B cell (primary cell): Measurements from ENCODE around the gene LRRC73. TPM values are rescaled to one million over a fixed set of nuclear protein-coding genes. Genes with fewer than 3 reads are reported as not detected.

Experiments used
- ATAC-seq: fragments of 200-7000 bp; cut with Tn5 transposase; one replicate; pipeline ENCODE4 v1.10.0; 2021; ENCODE audit warnings: low read depth, mild to moderate bottlenecking, moderate number of reproducible peaks, moderate library complexity
- CTCF ChIA-PET: fragments of 350-600 bp; sonication (Branson Sonifier 250); formaldehyde crosslinking; loops from one replicate; lab custom pipeline; 2021; ENCODE audit warnings: antibody characterized with exemption, inconsistent platforms; lab: Charles Lee
- POLR2A ChIA-PET: fragments of 350-600 bp; sonication (Branson Sonifier 250); formaldehyde crosslinking; loops from one replicate; lab custom pipeline; 2021; ENCODE audit warnings: antibody characterized with exemption; lab: Charles Lee
- DNase-seq: peaks from one replicate; pipeline ENCODE4 v3.0.0; 2013
- H2AFZ ChIP-seq: 2 replicates; pipeline ENCODE4 v1.6.1; 2012; ENCODE audit warnings: mild to moderate bottlenecking, low read depth, low read length; ENCODE audit not compliant: insufficient read depth, poor library complexity, severe bottlenecking
- H3K27ac ChIP-seq, 2 donors: 1 replicate in 1 of 2; 2 replicates in 1 of 2; pipeline ENCODE4 v1.5.1; 2012 to 2013; ENCODE audit warnings: low read length in 2 of 2, mild to moderate bottlenecking in 2 of 2, moderate library complexity in 1 of 2
- H3K27me3 ChIP-seq, 4 experiments: fragments of 200-600 bp in 1 of 4; sonication (generic) in 1 of 4; replicated peaks in 1 of 4; 1 replicate in 2 of 4; 2 replicates in 2 of 4; pipeline versions ENCODE4 v1.6.1 to v1.7.0; 2013 to 2016; ENCODE audit warnings: low read length in 3 of 4, mild to moderate bottlenecking in 2 of 4, mixed read lengths in 1 of 4, moderate library complexity in 1 of 4; ENCODE audit not compliant: insufficient read depth in 4 of 4, control insufficient read depth in 3 of 4; ENCODE audit errors: control extremely low read depth in 1 of 4
- H3K36me3 ChIP-seq, 2 experiments: replicated peaks in 1 of 2; 1 replicate in 1 of 2; 2 replicates in 1 of 2; pipeline versions ENCODE4 v1.6.1 to v1.7.1; 2013; ENCODE audit warnings: low read length in 1 of 2; ENCODE audit not compliant: insufficient read depth in 2 of 2, control insufficient read depth in 1 of 2; ENCODE audit errors: control extremely low read depth in 1 of 2, extremely low read depth in 1 of 2
- H3K4me1 ChIP-seq, 2 donors: fragments of 200-600 bp in 1 of 2; sonication (generic) in 1 of 2; 1 replicate in 1 of 2; 2 replicates in 1 of 2; pipeline versions ENCODE4 v1.5.1 to v1.6.1; 2013 to 2017; ENCODE audit warnings: low read length in 2 of 2; ENCODE audit not compliant: control insufficient read depth in 2 of 2, insufficient read depth in 2 of 2
- H3K4me2 ChIP-seq: replicated peaks from 2 replicates; pipeline ENCODE3; 2012; ENCODE audit warnings: mild to moderate bottlenecking, low read depth, low read length; ENCODE audit not compliant: poor library complexity, severe bottlenecking
- H3K4me3 ChIP-seq, 5 experiments: fragments of 200-600 bp in 1 of 5; sonication (generic) in 1 of 5; 1 replicate in 3 of 5; 2 replicates in 2 of 5; pipeline versions ENCODE4 v1.5.1 to v1.7.0; 2011 to 2016; ENCODE audit warnings: low read length in 4 of 5, mild to moderate bottlenecking in 4 of 5, low read depth in 2 of 5, control low read depth in 1 of 5, moderate library complexity in 1 of 5; ENCODE audit not compliant: insufficient read depth in 1 of 5; ENCODE audit errors: control extremely low read depth in 1 of 5, extremely low read depth in 1 of 5
- H3K79me2 ChIP-seq: fragments of 200-600 bp; sonication (generic); one replicate; pipeline ENCODE4 v1.6.0; 2016; ENCODE audit warnings: low read length; ENCODE audit not compliant: control insufficient read depth, insufficient read depth
- H3K9ac ChIP-seq: fragments of 200-600 bp; sonication (generic); 2 replicates; pipeline ENCODE4 v1.6.1; 2017; ENCODE audit warnings: mild to moderate bottlenecking, low read length, moderate library complexity
- H3K9me3 ChIP-seq, 3 donors: one replicate each; pipeline versions ENCODE4 v1.6.1 to v1.7.1; 2013; ENCODE audit warnings: low read length in 2 of 3; ENCODE audit not compliant: control insufficient read depth in 2 of 3, insufficient read depth in 1 of 3; ENCODE audit errors: control extremely low read depth in 1 of 3
- H4K20me1 ChIP-seq: 2 replicates; pipeline ENCODE4 v1.6.0; 2012; ENCODE audit warnings: mild to moderate bottlenecking, low read length; ENCODE audit not compliant: insufficient read depth, control insufficient read depth, poor library complexity, severe bottlenecking
- H3K27ac Mint-ChIP-seq: one replicate; pipeline ENCODE4 v1.8.0; 2021; ENCODE audit warnings: mixed read lengths
- H3K27me3 Mint-ChIP-seq: one replicate; pipeline ENCODE4 v1.8.0; 2021; ENCODE audit warnings: mixed read lengths
- H3K4me1 Mint-ChIP-seq: one replicate; pipeline ENCODE4 v1.8.0; 2021; ENCODE audit warnings: mixed read lengths
- H3K4me3 Mint-ChIP-seq: one replicate; pipeline ENCODE4 v1.8.0; 2021; ENCODE audit warnings: mixed read lengths
- H3K9me3 Mint-ChIP-seq: one replicate; pipeline ENCODE4 v1.8.0; 2022; ENCODE audit warnings: mixed read lengths; ENCODE audit not compliant: insufficient read depth
- CTCF ChIP-seq: fragments of 200-600 bp; IDR thresholded peaks from one replicate; pipeline ENCODE4 v1.8.0; 2022; ENCODE audit warnings: antibody characterized with exemption, mild to moderate bottlenecking
- EZH2 ChIP-seq: IDR thresholded peaks from 2 replicates; pipeline ENCODE4 v1.6.1; 2012; ENCODE audit warnings: borderline replicate concordance, low read depth, mild to moderate bottlenecking, moderate library complexity, low read length; ENCODE audit not compliant: insufficient read depth, poor library complexity, severe bottlenecking
- WGBS: methylation state at CpG from one replicate; pipeline ENCODE4 v1.1.5; 2013; ENCODE audit warnings: missing lambda C conversion rate; ENCODE audit not compliant: insufficient coverage; 5-methylcytosine and 5-hydroxymethylcytosine counted together
- intact Hi-C: fragments of 100-400 bp; cut with micrococcal nuclease; formaldehyde crosslinking; loops from one replicate; pipeline ENCODE4 v1.10.0; 2022
- polyA plus RNA-seq: library from polyadenylated mRNA; depleted of rRNA; stranded (reverse); fragments of >200 nt; gene quantifications from 2 replicates; pipeline ENCODE4 v1.2.3, GENCODE V29; 2012
- total RNA-seq, 2 donors: library from RNA; stranded (reverse); fragments of 120-200 nt in 1 of 2; gene quantifications; 1 replicate in 1 of 2; 2 replicates in 1 of 2; pipeline versions ENCODE4 v1.2.3 to v1.2.4, GENCODE V29; 2013 to 2022

Gene LRRC73
- total and polyA plus RNA-seq, 2 donors (not counting 1 experiment from before 2014, with no cell fraction given), result 0.06 to 0.99 TPM

- Histone ChIP-seq H3K79me2 (peaks cover 4% of the 10 kb centered on the region), H3K27ac (no peak overlapping the region), H3K4me2 (peak overlapping the region; percentile 97), H3K9me3 (peaks cover 0 to 3% (median 0%) of the 10 kb centered on the region in 3 donors), H3K4me1 (peaks cover 21 to 26% of the 10 kb centered on the region in 2 donors), H3K4me3 (peak overlapping the region in 1 of 5 experiments; percentile 60), H3K9ac (no peak overlapping the region), H2AFZ (no peak overlapping the region), H4K20me1 (peaks cover 15% of the 10 kb centered on the region), H3K36me3 (peaks cover 0 to 31% of the 10 kb centered on the region in 2 experiments), H3K27me3 (peaks cover 0 to 20% (median 8%) of the 10 kb centered on the region in 4 experiments)
- CTCF ChIA-PET, result interaction anchor here (0.9 to 6.4 kb wide), 9 partner anchors 9 to 365 kb away, joined by 3 to 69 read pairs (median 4); partner anchors contain the start of genes DLK2, POLR1C and YIPF3
- WGBS, result 83% methylated on average over 7 of the region's 8 CpGs
- peaks cover 10% of the 10 kb centered on the region for H3K27me3 Mint-ChIP-seq
- DNase-seq, result peak; percentile 37
- peak overlapping the region; percentile 98 for H3K4me3 Mint-ChIP-seq
- no peaks in the 10 kb centered on the region for H3K9me3 Mint-ChIP-seq
- no peak for ATAC-seq
- H3K27ac Mint-ChIP-seq, result no peak overlapping the region
- intact Hi-C loops, result loop anchor here (5.0 kb wide), 3 partner anchors 126 to 606 kb away; no protein-coding TSS in a partner anchor
- POLR2A ChIA-PET, result interaction anchor here (1.0 kb wide), 1 partner anchor 579 kb away, joined by 5 read pairs; the partner anchor contains the start of gene CNPY3
- peaks cover 31% of the 10 kb centered on the region for H3K4me1 Mint-ChIP-seq
- TF ChIP-seq CTCF (no peak), EZH2 (no peak)
Observed at GRCh38 chr6:43508481-43509141, 1.5 kb downstream of the LRRC73 start.
